Right ventricle myocardium inferior (tissue), 1 donor: ENCODE data around the gene NTN4. TPM values are rescaled to one million over a fixed set of nuclear protein-coding genes. Genes with fewer than 3 reads are reported as not detected.
"Not testable (repeated sequence)": the region's sequence is repeated elsewhere in the genome, so short reads cannot be mapped to it uniquely, and the experiment has no call there.

Experiments
- ATAC-seq: fragments of 200-7000 bp; cut with Tn5 transposase; one replicate; pipeline ENCODE4 v1.9.1; 2020; ENCODE audit warnings: mild to moderate bottlenecking, moderate library complexity
- DNase-seq: peaks from one replicate; pipeline ENCODE4 v3.0.0; 2021; ENCODE audit errors: missing footprints
- intact Hi-C: fragments of 100-400 bp; cut with DNase I; formaldehyde crosslinking; loops from one replicate; pipeline ENCODE4 v1.11.0; 2022
- long read RNA-seq: library from polyadenylated mRNA; unstranded; transcript quantifications from one replicate; pipeline ENCODE4 v2.0.0, GENCODE V29; 2021
- total RNA-seq: library from RNA; stranded (reverse); fragmentation: NEBNext Ultra II Directional; extraction: Animal tissue kit (Norgen Biotek cat#: 25700); gene quantifications from one replicate; pipeline ENCODE4 v1.2.1, GENCODE V29; 2021
- donor health status: DM: no; HTN: yes; CAD: no; lungs with severe emphysema.

Gene NTN4
- 74.5 TPM for total RNA-seq
- long read RNA-seq, transcript NTN4-201 (10 exons, 3,615 nt): major isoform, 98 of 114 reads
- long read RNA-seq, partial matches to known transcripts: 8 of 114 reads
- long read RNA-seq, other reads (novel, unspliced or antisense): 8 of 114 reads

GRCh38 chr12:95790033-95790916, at the start of gene NTN4:
NTN4 (minus strand) TSS chr12:95790764; CDS start chr12:95790309, 455 bp downstream.
- peak; percentile 86 for DNase-seq
- intact Hi-C loops: loop anchor here (5.0 kb wide), 1 partner anchor 48 kb away; no protein-coding TSS in a partner anchor

GRCh38 chr12:95838125-95838524, 47.6 kb upstream of the NTN4 start:
- ATAC-seq (no peak), DNase-seq (no peak)
- intact Hi-C loops: no loop called here

More at GRCh38 chr12:95790033-95790916, at the start of gene NTN4:
- ATAC-seq: peak; percentile 65

GRCh38 chr12:95837240-95838038, 46.9 kb upstream of the NTN4 start:
- DNase-seq: no peak
- intact Hi-C loops: no loop called here
- ATAC-seq: no peak

- ATAC-seq (no peak), DNase-seq (no peak)
- intact Hi-C loops: no loop called here
Measured at GRCh38 chr12:95836630-95837239, 46.2 kb upstream of the NTN4 start.

- ATAC-seq (no peak), DNase-seq (no peak)
- intact Hi-C loops: no loop called here
Measured at GRCh38 chr12:95836185-95836609, 45.6 kb upstream of the NTN4 start.

- ATAC-seq: no peak
- DNase-seq: no peak
- intact Hi-C loops: no loop called here
Measured at GRCh38 chr12:95834572-95834971, 44.0 kb upstream of the NTN4 start.

- intact Hi-C loops: no loop called here
- DNase-seq (no peak), ATAC-seq (no peak)
Measured at GRCh38 chr12:95830335-95831089, 39.9 kb upstream of the NTN4 start.

- intact Hi-C loops: no loop called here
- no peak for DNase-seq
- no peak for ATAC-seq
Measured at GRCh38 chr12:95829395-95829794, 38.8 kb upstream of the NTN4 start.

GRCh38 chr12:95820096-95820703, 29.6 kb upstream of the NTN4 start:
- no peak for DNase-seq
- no peak for ATAC-seq
- intact Hi-C loops: no loop called here

GRCh38 chr12:95815632-95816212, 25.2 kb upstream of the NTN4 start:
- DNase-seq: no peak
- intact Hi-C loops: loop anchor here (1.0 to 5.0 kb wide), 3 partner anchors 182 to 233 kb away; partner anchors contain the start of gene HAL
- peak; percentile 39 for ATAC-seq

GRCh38 chr12:95812155-95812554, 21.6 kb upstream of the NTN4 start:
- intact Hi-C loops, DNase-seq, ATAC-seq: not testable (repeated sequence)

- intact Hi-C loops: no loop called here
- DNase-seq: no peak
- no peak for ATAC-seq
Measured at GRCh38 chr12:95810411-95810810, 19.8 kb upstream of the NTN4 start.

- no peak for ATAC-seq
- intact Hi-C loops: no loop called here
Measured at GRCh38 chr12:95809000-95809680, 18.6 kb upstream of the NTN4 start.

GRCh38 chr12:95808146-95808545, 17.6 kb upstream of the NTN4 start:
- ATAC-seq (no peak), DNase-seq (no peak)
- intact Hi-C loops: no loop called here

More at GRCh38 chr12:95809000-95809680, 18.6 kb upstream of the NTN4 start:
- no peak for DNase-seq

GRCh38 chr12:95805864-95806671, 15.5 kb upstream of the NTN4 start:
- DNase-seq (no peak), ATAC-seq (peak; percentile 59)
- intact Hi-C loops: no loop called here

GRCh38 chr12:95804291-95804690, 13.7 kb upstream of the NTN4 start:
- intact Hi-C loops: no loop called here
- DNase-seq: no peak
- no peak for ATAC-seq
